Thyroid gland (tissue), 4 donors: ENCODE data around the gene NUCB2. TPM values are rescaled to one million over a fixed set of nuclear protein-coding genes. Genes with fewer than 3 reads are reported as not detected.

Experiments
- DNase-seq, 2 donors: peaks; one replicate each; pipeline ENCODE4 v3.0.0-alpha.2; 2019
- H3K27ac ChIP-seq, 3 donors: fragments of 200-600 bp; sonication (generic); 1 replicate in 2 of 3; 2 replicates in 1 of 3; pipeline ENCODE4 v1.5.1; 2016 to 2019; ENCODE audit warnings: mild to moderate bottlenecking in 1 of 3, moderate library complexity in 1 of 3
- H3K27me3 ChIP-seq: fragments of 200-600 bp; sonication (generic); one replicate; pipeline ENCODE4 v1.5.1; 2019
- H3K36me3 ChIP-seq, 2 donors: fragments of 200-600 bp; sonication (generic); one replicate each; pipeline ENCODE4 v1.5.1; 2016 to 2019
- H3K4me1 ChIP-seq, 2 donors: fragments of 200-600 bp; sonication (generic); one replicate each; pipeline ENCODE4 v1.5.1; 2017 to 2019
- H3K4me3 ChIP-seq, 3 donors: fragments of 200-600 bp; sonication (generic); replicated peaks in 1 of 3; 1 replicate in 2 of 3; 2 replicates in 1 of 3; pipeline ENCODE4 v1.5.1; 2016; ENCODE audit warnings: mild to moderate bottlenecking in 1 of 3
- H3K9me3 ChIP-seq: fragments of 200-600 bp; sonication (generic); one replicate; pipeline ENCODE4 v1.5.1; 2017
- POLR2A ChIP-seq, 2 donors: fragments of 450-650 bp; IDR thresholded peaks; one replicate each; pipeline ENCODE4 v1.6.1; 2017; ENCODE audit warnings: antibody characterized with exemption in 2 of 2, mild to moderate bottlenecking in 2 of 2, moderate library complexity in 1 of 2
- WGBS, 2 donors: methylation state at CpG; one replicate each; pipeline ENCODE4 v1.1.5; 2017; 5-methylcytosine and 5-hydroxymethylcytosine counted together
- intact Hi-C: fragments of 100-400 bp; cut with DNase I; formaldehyde crosslinking; loops from one replicate; pipeline ENCODE4 v1.15.1; 2023
- total RNA-seq, 4 donors: library from RNA; depleted of rRNA; stranded (reverse); fragments of >200 nt; gene quantifications; one replicate each; pipeline ENCODE4 v1.2.3, GENCODE V29; 2016
- TF ChIP-seq, protein P1 (sequence below), 6 experiments: fragments of 200-600 bp in 3 of 6; fragments of 450-650 bp in 3 of 6; sonication (generic) in 3 of 6; IDR thresholded peaks; one replicate each; pipeline ENCODE4 v1.5.1; 2016 to 2019; ENCODE audit warnings: antibody characterized with exemption in 6 of 6, mild to moderate bottlenecking in 2 of 6, inconsistent platforms in 1 of 6, moderate library complexity in 1 of 6

Gene NUCB2
- total RNA-seq, 4 donors from 2014 or later, result 73.2 to 152 (median 113) TPM

DNA sequence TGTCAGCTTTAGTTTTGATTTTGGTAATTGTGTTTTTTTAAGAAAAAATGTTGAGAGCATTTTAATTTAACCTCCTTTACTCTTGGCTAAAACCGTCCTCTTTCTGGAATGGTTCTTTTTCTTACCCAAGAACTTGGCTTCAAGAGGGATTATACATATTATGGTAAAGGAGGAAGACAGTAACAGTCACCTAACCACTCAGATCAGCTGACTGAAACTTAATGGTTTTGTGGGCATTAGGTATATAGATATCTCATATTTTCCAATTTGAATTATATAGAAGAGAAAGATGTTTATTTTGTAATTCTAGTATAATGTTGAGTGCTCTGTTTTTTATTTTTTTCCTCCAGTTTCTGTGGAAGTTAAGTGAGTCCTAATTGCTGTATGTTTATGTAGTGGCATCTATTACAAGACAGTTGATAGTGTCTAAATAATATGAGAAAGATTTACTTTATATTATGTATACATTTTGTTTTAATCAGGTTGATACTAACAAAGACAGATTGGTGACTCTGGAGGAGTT is 38.4 kb downstream of the NUCB2 start:
- peaks cover 7 to 18% of the 10 kb centered on the region in 2 donors for H3K4me1 ChIP-seq
- no peak for TF ChIP-seq POLR2A (IDR thresholded peaks at IDR 0.05)
- TF ChIP-seq, protein P1, sequence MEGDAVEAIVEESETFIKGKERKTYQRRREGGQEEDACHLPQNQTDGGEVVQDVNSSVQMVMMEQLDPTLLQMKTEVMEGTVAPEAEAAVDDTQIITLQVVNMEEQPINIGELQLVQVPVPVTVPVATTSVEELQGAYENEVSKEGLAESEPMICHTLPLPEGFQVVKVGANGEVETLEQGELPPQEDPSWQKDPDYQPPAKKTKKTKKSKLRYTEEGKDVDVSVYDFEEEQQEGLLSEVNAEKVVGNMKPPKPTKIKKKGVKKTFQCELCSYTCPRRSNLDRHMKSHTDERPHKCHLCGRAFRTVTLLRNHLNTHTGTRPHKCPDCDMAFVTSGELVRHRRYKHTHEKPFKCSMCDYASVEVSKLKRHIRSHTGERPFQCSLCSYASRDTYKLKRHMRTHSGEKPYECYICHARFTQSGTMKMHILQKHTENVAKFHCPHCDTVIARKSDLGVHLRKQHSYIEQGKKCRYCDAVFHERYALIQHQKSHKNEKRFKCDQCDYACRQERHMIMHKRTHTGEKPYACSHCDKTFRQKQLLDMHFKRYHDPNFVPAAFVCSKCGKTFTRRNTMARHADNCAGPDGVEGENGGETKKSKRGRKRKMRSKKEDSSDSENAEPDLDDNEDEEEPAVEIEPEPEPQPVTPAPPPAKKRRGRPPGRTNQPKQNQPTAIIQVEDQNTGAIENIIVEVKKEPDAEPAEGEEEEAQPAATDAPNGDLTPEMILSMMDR (IDR thresholded peaks at IDR 0.05), result no peak
- H3K36me3 ChIP-seq, result peaks cover 0 to 14% of the 10 kb centered on the region in 2 donors
- H3K27ac ChIP-seq, result peak overlapping the region; percentile 60 to 95 (median 85)
- H3K27me3 ChIP-seq, result no peaks in the 10 kb centered on the region
- WGBS, 2 donors, result 58 to 68% methylated on average over 1 of the region's 1 CpG
- no peak for DNase-seq
- no peaks in the 10 kb centered on the region for H3K9me3 ChIP-seq
- H3K4me3 ChIP-seq, result no peak overlapping the region
- intact Hi-C loops, result no loop called here

DNA sequence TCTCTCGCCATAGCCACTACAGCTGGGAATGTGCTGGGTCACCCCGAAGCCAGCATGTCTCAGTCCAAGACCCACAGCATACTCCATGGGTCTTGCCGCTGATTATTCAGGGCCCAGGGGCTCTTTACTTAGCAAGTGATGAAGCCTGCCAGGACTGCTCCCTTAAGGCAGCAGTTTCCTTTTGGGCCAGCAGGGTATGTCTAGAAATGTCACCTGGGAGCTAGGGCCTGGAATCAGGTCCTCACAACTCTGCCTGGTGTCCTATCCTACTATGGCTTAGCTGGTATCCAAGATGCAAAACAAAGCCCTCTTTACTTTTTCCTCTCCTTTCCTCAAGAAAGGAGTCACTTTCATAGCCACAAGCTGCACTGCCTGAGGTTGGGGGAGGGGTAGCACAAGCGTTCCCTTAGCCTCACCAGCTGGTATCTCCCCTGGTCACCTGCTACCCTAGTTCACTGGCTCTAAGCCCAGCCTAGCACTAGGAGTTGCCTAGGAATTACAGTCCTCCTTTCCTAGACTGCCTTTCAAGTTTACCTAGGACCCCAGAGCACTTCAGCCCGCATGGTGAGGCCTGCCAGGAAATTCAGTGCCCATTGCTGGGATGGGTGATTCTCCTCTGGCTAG is 52.4 kb downstream of the NUCB2 start:
- Histone ChIP-seq H3K27ac (no peak overlapping the region), H3K9me3 (no peaks in the 10 kb centered on the region), H3K36me3 (no peaks in the 10 kb centered on the region), H3K4me1 (no peaks in the 10 kb centered on the region), H3K27me3 (no peaks in the 10 kb centered on the region), H3K4me3 (no peak overlapping the region)
- no peak for TF ChIP-seq POLR2A (IDR thresholded peaks at IDR 0.05)
- TF ChIP-seq, protein P1 (IDR thresholded peaks at IDR 0.05), result no peak
- peak; percentile 48 to 60 for DNase-seq
- 82 to 89% methylated on average over 4 to 5 of the region's 5 CpGs for WGBS, 2 donors
- intact Hi-C loops, result no loop called here

DNA sequence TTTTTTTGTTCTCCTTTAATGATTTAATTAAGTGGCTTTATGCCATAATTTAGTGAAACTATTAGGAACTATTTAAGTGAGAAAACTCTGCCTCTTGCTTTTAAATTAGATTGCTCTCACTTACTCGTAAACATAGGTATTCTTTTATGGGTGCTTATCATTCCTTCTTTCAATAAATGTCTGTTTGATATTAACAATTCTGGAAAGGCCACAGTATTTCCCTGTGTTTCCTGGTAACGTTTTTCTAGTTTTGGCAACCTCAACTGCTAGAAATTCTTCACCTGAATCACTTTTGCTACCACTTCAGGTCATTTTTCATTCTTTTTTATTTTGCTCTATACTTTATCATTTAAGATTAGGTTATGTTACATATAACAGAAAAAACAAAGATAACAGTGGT is 55.1 kb downstream of the NUCB2 start:
- no peaks in the 10 kb centered on the region for H3K9me3 ChIP-seq
- intact Hi-C loops, result no loop called here
- TF ChIP-seq POLR2A (IDR thresholded peaks at IDR 0.05), result no peak
- TF ChIP-seq, protein P1 (IDR thresholded peaks at IDR 0.05), result no peak
- no peak overlapping the region for H3K27ac ChIP-seq
- WGBS, 2 donors, result 88 to 94% methylated on average over 2 of the region's 2 CpGs
- DNase-seq, result no peak
- no peaks in the 10 kb centered on the region for H3K4me1 ChIP-seq
- H3K36me3 ChIP-seq, result no peaks in the 10 kb centered on the region
- no peak overlapping the region for H3K4me3 ChIP-seq
- H3K27me3 ChIP-seq, result no peaks in the 10 kb centered on the region

DNA sequence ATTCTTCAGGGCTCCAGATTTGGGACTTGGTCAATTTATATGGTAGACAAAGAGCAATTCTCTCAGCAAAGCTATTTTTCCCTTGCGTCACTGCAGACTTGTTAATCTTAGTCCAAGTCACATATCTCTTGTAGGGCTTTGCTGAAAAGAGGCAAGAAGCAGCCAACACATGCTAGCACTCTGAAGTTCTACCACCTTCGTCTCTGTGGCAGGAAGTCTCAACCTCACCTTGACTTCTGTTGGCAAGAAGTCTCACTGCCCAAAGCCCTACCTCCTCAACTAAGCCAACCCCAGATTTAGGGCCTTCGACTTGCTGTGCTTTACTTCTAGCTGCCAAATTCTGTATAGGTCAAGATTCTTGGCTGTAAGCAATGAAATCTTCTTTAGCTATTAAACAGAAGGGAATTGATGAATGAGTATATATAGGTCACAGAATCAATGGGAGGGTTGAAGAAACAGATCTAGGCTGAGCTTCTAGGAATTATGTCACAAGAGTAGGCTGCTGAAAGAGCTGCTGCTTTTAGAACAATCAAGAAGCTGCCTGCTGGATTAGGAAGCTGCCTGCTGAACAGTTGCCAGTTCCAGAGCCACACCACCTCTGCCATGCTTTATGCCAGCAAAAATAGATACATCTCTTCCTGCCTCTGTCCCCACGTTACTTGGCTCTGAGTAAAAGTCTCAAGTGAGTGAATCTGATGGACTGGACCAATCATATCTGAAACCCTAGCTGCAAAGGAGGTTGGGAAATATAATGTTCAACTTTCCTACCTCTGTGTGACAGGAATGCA is 57.5 kb downstream of the NUCB2 start:
- H3K4me3 ChIP-seq, result no peak overlapping the region
- no peak overlapping the region for H3K27ac ChIP-seq
- WGBS, 2 donors, result 87 to 88% methylated on average over 3 to 4 of the region's 4 CpGs
- no peaks in the 10 kb centered on the region for H3K4me1 ChIP-seq
- intact Hi-C loops, result no loop called here
- no peaks in the 10 kb centered on the region for H3K36me3 ChIP-seq
- DNase-seq, result no peak
- no peaks in the 10 kb centered on the region for H3K9me3 ChIP-seq
- no peaks in the 10 kb centered on the region for H3K27me3 ChIP-seq
- TF ChIP-seq POLR2A (IDR thresholded peaks at IDR 0.05), result no peak
- TF ChIP-seq, protein P1 (IDR thresholded peaks at IDR 0.05), result no peak

DNA sequence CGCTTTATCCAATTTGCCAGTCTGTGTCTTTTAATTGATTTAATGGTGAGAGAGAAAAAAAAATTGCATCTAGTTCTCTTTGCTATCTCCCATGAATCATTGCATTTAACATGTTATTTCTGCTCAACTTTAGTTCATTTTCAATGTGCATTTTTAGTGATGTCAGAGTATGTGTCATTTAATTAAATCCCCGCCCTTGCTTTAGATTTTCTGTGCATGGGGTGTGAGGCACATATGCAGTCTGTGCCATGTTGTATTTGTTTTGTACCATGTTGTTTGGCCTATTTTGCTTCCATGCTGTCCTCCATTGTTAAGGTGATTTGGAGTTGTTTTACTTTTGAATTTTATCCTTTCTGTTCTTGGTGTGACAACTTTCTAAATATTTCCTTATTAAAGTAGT is 66.7 kb downstream of the NUCB2 start:
- Histone ChIP-seq H3K4me3 (no peak overlapping the region), H3K27ac (no peak overlapping the region), H3K4me1 (no peaks in the 10 kb centered on the region), H3K9me3 (no peaks in the 10 kb centered on the region), H3K36me3 (no peaks in the 10 kb centered on the region), H3K27me3 (no peaks in the 10 kb centered on the region)
- no peak for DNase-seq
- TF ChIP-seq, protein P1 (IDR thresholded peaks at IDR 0.05), result no peak
- no peak for TF ChIP-seq POLR2A (IDR thresholded peaks at IDR 0.05)
- 97 to 99% methylated on average over 2 of the region's 2 CpGs for WGBS, 2 donors
- intact Hi-C loops, result no loop called here
